Suprapubic skin (tissue), 4 donors: ENCODE measurements around the gene OR2G3. TPM values are rescaled to one million over a fixed set of nuclear protein-coding genes. Genes with fewer than 3 reads are reported as not detected.

Experiments
- DNase-seq, 2 donors: peaks; one replicate each; pipeline ENCODE4 v3.0.0-alpha.2; 2019; ENCODE audit warnings: low spot score in 2 of 2
- H3K27ac ChIP-seq: fragments of 200-600 bp; sonication (generic); one replicate; pipeline ENCODE4 v1.5.1; 2019
- H3K27me3 ChIP-seq: fragments of 200-600 bp; sonication (generic); one replicate; pipeline ENCODE4 v1.5.1; 2019
- H3K36me3 ChIP-seq: fragments of 200-600 bp; sonication (generic); one replicate; pipeline ENCODE4 v1.5.1; 2019
- H3K4me1 ChIP-seq: fragments of 200-600 bp; sonication (generic); one replicate; pipeline ENCODE4 v1.5.1; 2019
- H3K4me3 ChIP-seq: fragments of 200-600 bp; sonication (generic); one replicate; pipeline ENCODE4 v1.5.1; 2019; ENCODE audit warnings: mild to moderate bottlenecking
- H3K9me3 ChIP-seq: fragments of 200-600 bp; sonication (generic); one replicate; pipeline ENCODE4 v1.5.1; 2019
- CTCF ChIP-seq, 2 donors: fragments of 200-600 bp in 1 of 2; fragments of 450-650 bp in 1 of 2; sonication (generic) in 1 of 2; IDR thresholded peaks; one replicate each; pipeline ENCODE4 v1.5.1; 2016 to 2019; ENCODE audit warnings: antibody characterized with exemption in 2 of 2, mild to moderate bottlenecking in 1 of 2, moderate library complexity in 1 of 2
- EP300 ChIP-seq: sonication (generic); formaldehyde crosslinking; IDR thresholded peaks from one replicate; pipeline ENCODE4 v1.6.1; 2017; ENCODE audit warnings: antibody characterized with exemption
- POLR2A ChIP-seq, 2 donors: fragments of 450-650 bp; IDR thresholded peaks; one replicate each; pipeline ENCODE4 v1.6.1; 2017; ENCODE audit warnings: antibody characterized with exemption in 2 of 2, mild to moderate bottlenecking in 2 of 2, moderate library complexity in 2 of 2
- POLR2AphosphoS5 ChIP-seq, 3 donors: sonication (generic); formaldehyde crosslinking; IDR thresholded peaks; one replicate each; pipeline ENCODE4 v1.6.1; 2017; ENCODE audit warnings: antibody characterized with exemption in 3 of 3
- WGBS: methylation state at CpG from one replicate; pipeline ENCODE4 v1.1.5; 2018; 5-methylcytosine and 5-hydroxymethylcytosine counted together
- total RNA-seq, 4 donors: library from RNA; depleted of rRNA; stranded (reverse); fragments of >200 nt; gene quantifications; one replicate each; pipeline ENCODE4 v1.1.0, GENCODE V29; 2016

Gene OR2G3
- total RNA-seq, 4 donors from 2014 or later, result not detected

- Histone ChIP-seq H3K36me3 (no peaks in the 10 kb centered on the region), H3K4me1 (no peaks in the 10 kb centered on the region), H3K9me3 (peaks cover 5% of the 10 kb centered on the region), H3K27ac (no peak overlapping the region), H3K4me3 (no peak overlapping the region), H3K27me3 (no peaks in the 10 kb centered on the region)
- TF ChIP-seq POLR2AphosphoS5 (IDR thresholded peaks at IDR 0.05) (no peak), EP300 (no peak), CTCF (IDR thresholded peaks at IDR 0.05) (no peak), POLR2A (IDR thresholded peaks at IDR 0.05) (no peak)
- DNase-seq, result no peak
- 55% methylated on average over 3 of the region's 3 CpGs for WGBS
Measured at GRCh38 chr1:247576514-247576913, 28.9 kb upstream of the OR2G3 start.

GRCh38 chr1:247578946-247579460 is 26.4 kb upstream of the OR2G3 start:
- Histone ChIP-seq H3K9me3 (no peaks in the 10 kb centered on the region), H3K27me3 (no peaks in the 10 kb centered on the region), H3K4me1 (no peaks in the 10 kb centered on the region), H3K4me3 (no peak overlapping the region), H3K36me3 (no peaks in the 10 kb centered on the region), H3K27ac (no peak overlapping the region)
- no peak for DNase-seq
- no peak for TF ChIP-seq POLR2A (IDR thresholded peaks at IDR 0.05)
- TF ChIP-seq POLR2AphosphoS5 (IDR thresholded peaks at IDR 0.05), result no peak
- no peak for TF ChIP-seq CTCF (IDR thresholded peaks at IDR 0.05)
- no peak for TF ChIP-seq EP300
- 75% methylated on average over 5 of the region's 5 CpGs for WGBS

GRCh38 chr1:247588060-247588459 is 17.3 kb upstream of the OR2G3 start, which contains the start of gene OR2G2:
Gene OR2G2, plus strand, starts transcription at chr1:247588360. Its CDS starts 0 bp downstream, at chr1:247588360.
- TF ChIP-seq POLR2A (IDR thresholded peaks at IDR 0.05), result no peak
- no peak for TF ChIP-seq CTCF (IDR thresholded peaks at IDR 0.05)
- no peak for TF ChIP-seq EP300
- no peak for TF ChIP-seq POLR2AphosphoS5 (IDR thresholded peaks at IDR 0.05)
- Histone ChIP-seq H3K4me3 (no peak within 1 kb of the TSS), H3K9me3 (peaks cover 4% of the 10 kb centered on the region), H3K27ac (no peak within 1 kb of the TSS), H3K4me1 (no peaks in the 10 kb centered on the region), H3K27me3 (no peaks in the 10 kb centered on the region), H3K36me3 (no peaks in the 10 kb centered on the region)
- DNase-seq, result no peak
- 95% methylated on average over 2 of the region's 2 CpGs for WGBS

GRCh38 chr1:247613405-247613804 is 8.0 kb downstream of the OR2G3 start:
- Histone ChIP-seq H3K4me1 (no peaks in the 10 kb centered on the region), H3K9me3 (no peaks in the 10 kb centered on the region), H3K27me3 (no peaks in the 10 kb centered on the region), H3K4me3 (no peak overlapping the region), H3K36me3 (no peaks in the 10 kb centered on the region), H3K27ac (no peak overlapping the region)
- no peak for DNase-seq
- TF ChIP-seq POLR2AphosphoS5 (IDR thresholded peaks at IDR 0.05) (no peak), POLR2A (IDR thresholded peaks at IDR 0.05) (no peak), CTCF (IDR thresholded peaks at IDR 0.05) (no peak), EP300 (no peak)
- 69% methylated on average over 1 of the region's 1 CpG for WGBS

- no peak for DNase-seq
- TF ChIP-seq CTCF (IDR thresholded peaks at IDR 0.05) (no peak), POLR2A (IDR thresholded peaks at IDR 0.05) (no peak), POLR2AphosphoS5 (IDR thresholded peaks at IDR 0.05) (no peak), EP300 (no peak)
- H3K4me3 ChIP-seq, result no peak overlapping the region
Measured at GRCh38 chr1:247614625-247615024, 9.2 kb downstream of the OR2G3 start.

More at GRCh38 chr1:247614625-247615024, 9.2 kb downstream of the OR2G3 start:
- 89% methylated on average over 3 of the region's 5 CpGs for WGBS
- Histone ChIP-seq H3K27me3 (no peaks in the 10 kb centered on the region), H3K36me3 (no peaks in the 10 kb centered on the region), H3K9me3 (no peaks in the 10 kb centered on the region), H3K4me1 (no peaks in the 10 kb centered on the region), H3K27ac (no peak overlapping the region)
